ENCODE measurements around the gene P4HB. TPM values are rescaled to one million over a fixed set of nuclear protein-coding genes. Genes with fewer than 3 reads are reported as not detected.

P4HB gene
- total RNA-seq, 2 experiments from 2014 or later: 223 to 233 TPM

DNA sequence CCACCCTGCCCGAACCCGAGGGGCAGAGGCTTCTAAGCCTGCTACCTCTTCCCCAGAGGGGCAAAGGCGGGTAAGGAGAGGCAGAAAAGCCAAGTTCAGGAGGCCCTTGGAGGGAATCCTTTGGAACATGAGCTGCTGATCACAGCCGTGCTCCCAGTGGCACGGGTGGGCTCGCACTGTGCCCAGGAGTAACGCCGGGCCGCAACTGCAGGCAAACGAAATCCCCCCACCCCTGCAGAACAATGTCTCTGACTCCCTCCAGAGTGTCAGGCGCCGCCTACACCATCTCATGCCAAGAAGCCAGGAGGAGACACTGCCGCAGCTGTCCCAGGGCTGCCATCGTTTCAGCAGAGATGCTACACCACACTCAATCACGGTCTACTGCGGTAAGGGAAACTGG, 8.9 kb downstream of the P4HB start:
- H3K27ac ChIP-seq (ENCODE audit: low read depth in 1 of 2, low read length in 2 of 2): no peak overlapping the region
- H3K36me3 ChIP-seq (ENCODE audit: insufficient read depth, low read length): peaks cover 65% of the 10 kb centered on the region
- CTCF ChIA-PET: no interaction called here
- H3K9me3 Mint-ChIP-seq: no peaks in the 10 kb centered on the region
- no peak overlapping the region for H3K4me3 ChIP-seq (ENCODE audit: low read length)
- no peaks in the 10 kb centered on the region for H3K27me3 Mint-ChIP-seq
- TF ChIP-seq, protein P1, sequence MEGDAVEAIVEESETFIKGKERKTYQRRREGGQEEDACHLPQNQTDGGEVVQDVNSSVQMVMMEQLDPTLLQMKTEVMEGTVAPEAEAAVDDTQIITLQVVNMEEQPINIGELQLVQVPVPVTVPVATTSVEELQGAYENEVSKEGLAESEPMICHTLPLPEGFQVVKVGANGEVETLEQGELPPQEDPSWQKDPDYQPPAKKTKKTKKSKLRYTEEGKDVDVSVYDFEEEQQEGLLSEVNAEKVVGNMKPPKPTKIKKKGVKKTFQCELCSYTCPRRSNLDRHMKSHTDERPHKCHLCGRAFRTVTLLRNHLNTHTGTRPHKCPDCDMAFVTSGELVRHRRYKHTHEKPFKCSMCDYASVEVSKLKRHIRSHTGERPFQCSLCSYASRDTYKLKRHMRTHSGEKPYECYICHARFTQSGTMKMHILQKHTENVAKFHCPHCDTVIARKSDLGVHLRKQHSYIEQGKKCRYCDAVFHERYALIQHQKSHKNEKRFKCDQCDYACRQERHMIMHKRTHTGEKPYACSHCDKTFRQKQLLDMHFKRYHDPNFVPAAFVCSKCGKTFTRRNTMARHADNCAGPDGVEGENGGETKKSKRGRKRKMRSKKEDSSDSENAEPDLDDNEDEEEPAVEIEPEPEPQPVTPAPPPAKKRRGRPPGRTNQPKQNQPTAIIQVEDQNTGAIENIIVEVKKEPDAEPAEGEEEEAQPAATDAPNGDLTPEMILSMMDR (IDR thresholded peaks at IDR 0.05): no peak
- H3K4me3 Mint-ChIP-seq: no peak overlapping the region
- no peaks in the 10 kb centered on the region for H3K4me1 ChIP-seq (ENCODE audit: insufficient read depth, low read length)
- DNase-seq (peak in 1 of 14 experiments; percentile 16), ATAC-seq (ENCODE audit: poor library complexity) (no peak)
- POLR2A ChIA-PET: no interaction called here
- H3K4me1 Mint-ChIP-seq (ENCODE audit: low read depth): no peaks in the 10 kb centered on the region
- intact Hi-C loops (cut with DNase I, micrococcal nuclease): no loop called here
- no peaks in the 10 kb centered on the region for H3K27me3 ChIP-seq (ENCODE audit: control insufficient read depth in 1 of 2, insufficient read depth in 2 of 2, low read length in 2 of 2)
- H3K27ac Mint-ChIP-seq: no peak overlapping the region
- H3K9me3 ChIP-seq (ENCODE audit: control insufficient read depth in 1 of 2, insufficient read depth in 1 of 2, low read length in 2 of 2): peaks cover 0 to 2% of the 10 kb centered on the region in 2 experiments
- peaks cover 47% of the 10 kb centered on the region for H3K36me3 Mint-ChIP-seq (ENCODE audit: low read depth)

DNA sequence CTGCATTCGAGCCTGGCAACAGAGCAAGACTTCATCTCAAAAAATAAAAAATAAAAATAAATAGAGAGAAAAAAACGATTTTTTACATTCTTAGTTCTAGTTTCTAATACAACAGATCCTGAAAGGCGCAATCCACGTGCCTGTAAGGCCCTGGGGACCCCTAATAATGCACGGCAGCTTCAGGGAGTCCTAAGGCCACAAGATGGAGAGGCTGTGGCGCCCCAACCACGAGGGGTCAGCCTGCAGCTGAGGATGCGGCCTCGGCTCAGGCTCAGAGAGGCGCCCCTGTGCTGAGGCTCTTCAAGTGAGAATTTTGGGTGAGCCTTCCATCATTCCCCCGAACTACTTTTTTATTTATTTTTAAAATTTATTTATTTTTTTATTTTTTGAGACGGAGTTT, 10.9 kb downstream of the P4HB start:
- Mint-ChIP-seq H3K4me3 (no peak overlapping the region), H3K36me3 (ENCODE audit: low read depth) (peaks cover 46% of the 10 kb centered on the region), H3K4me1 (ENCODE audit: low read depth) (no peaks in the 10 kb centered on the region), H3K27me3 (no peaks in the 10 kb centered on the region), H3K27ac (no peak overlapping the region), H3K9me3 (no peaks in the 10 kb centered on the region)
- ATAC-seq (ENCODE audit: poor library complexity) (no peak), DNase-seq (no peak)
- TF ChIP-seq, protein P1 (IDR thresholded peaks at IDR 0.05): no peak
- Histone ChIP-seq H3K27ac (ENCODE audit: low read depth in 1 of 2, low read length in 2 of 2) (no peak overlapping the region), H3K9me3 (ENCODE audit: control insufficient read depth in 1 of 2, insufficient read depth in 1 of 2, low read length in 2 of 2) (peaks cover 0 to 4% of the 10 kb centered on the region in 2 experiments), H3K4me3 (ENCODE audit: low read length) (no peak overlapping the region), H3K27me3 (ENCODE audit: control insufficient read depth in 1 of 2, insufficient read depth in 2 of 2, low read length in 2 of 2) (no peaks in the 10 kb centered on the region), H3K36me3 (ENCODE audit: insufficient read depth, low read length) (peaks cover 67% of the 10 kb centered on the region), H3K4me1 (ENCODE audit: insufficient read depth, low read length) (no peaks in the 10 kb centered on the region)
- intact Hi-C loops (cut with DNase I, micrococcal nuclease): no loop called here
- POLR2A ChIA-PET: no interaction called here
- CTCF ChIA-PET: no interaction called here

DNA sequence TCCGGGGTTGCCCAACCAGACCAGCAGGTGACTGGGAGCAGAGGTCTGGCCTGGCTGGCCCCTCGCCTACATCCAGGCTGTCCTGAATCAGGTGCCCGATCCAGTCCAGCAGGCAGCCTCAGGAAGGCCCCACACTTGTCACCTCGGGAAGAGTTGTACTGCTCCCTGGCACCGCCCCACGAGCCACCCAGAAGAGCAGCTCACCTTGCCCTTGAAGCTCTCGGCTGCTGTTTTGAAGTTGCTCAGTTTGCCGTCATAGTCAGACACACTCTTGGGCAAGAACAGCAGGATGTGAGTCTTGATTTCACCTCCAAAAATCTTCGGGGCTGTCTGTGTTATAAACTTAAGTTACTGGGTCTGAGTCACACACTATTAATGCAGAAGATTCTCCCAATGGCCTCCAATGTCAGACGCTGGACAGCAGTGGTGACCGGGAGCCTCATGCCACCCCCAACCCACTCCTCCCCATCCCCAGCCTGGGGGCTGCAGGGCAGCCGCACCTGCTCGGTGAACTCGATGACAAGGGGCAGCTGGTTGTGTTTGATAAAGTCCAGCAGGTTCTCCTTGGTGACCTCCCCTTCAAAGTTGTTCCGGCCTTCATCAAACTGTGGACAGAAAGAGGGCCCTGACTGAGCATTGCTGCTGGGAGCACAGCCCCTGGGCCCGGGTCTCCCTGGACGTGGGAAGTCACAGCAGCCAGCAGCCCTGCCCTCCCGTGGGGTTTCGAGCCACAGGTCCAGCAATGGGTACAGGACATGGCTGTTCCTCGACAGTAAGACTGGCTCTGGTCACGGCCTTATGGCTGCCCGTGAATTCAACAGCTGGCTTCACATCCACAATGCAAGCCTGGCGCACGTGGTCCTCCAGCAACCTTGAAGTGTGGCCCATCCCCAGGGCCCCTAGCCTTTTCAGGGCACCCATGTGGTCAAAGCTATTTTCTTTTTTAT, 13.3 kb downstream of the P4HB start:
- H3K4me1 ChIP-seq (ENCODE audit: insufficient read depth, low read length): no peaks in the 10 kb centered on the region
- H3K4me1 Mint-ChIP-seq (ENCODE audit: low read depth): no peaks in the 10 kb centered on the region
- no peak overlapping the region for H3K4me3 ChIP-seq (ENCODE audit: low read length)
- ChIA-PET CTCF (no interaction called here), POLR2A (interaction anchor here (0.5 kb wide), 1 partner anchor 180 kb away, joined by 3 read pairs; the partner anchor contains the start of gene CCDC137)
- H3K36me3 Mint-ChIP-seq (ENCODE audit: low read depth): peaks cover 39% of the 10 kb centered on the region
- peaks cover 64% of the 10 kb centered on the region for H3K36me3 ChIP-seq (ENCODE audit: insufficient read depth, low read length)
- peaks cover 0 to 16% of the 10 kb centered on the region in 2 experiments for H3K9me3 ChIP-seq (ENCODE audit: control insufficient read depth in 1 of 2, insufficient read depth in 1 of 2, low read length in 2 of 2)
- H3K9me3 Mint-ChIP-seq: no peaks in the 10 kb centered on the region
- H3K27me3 Mint-ChIP-seq: no peaks in the 10 kb centered on the region
- no peak overlapping the region for H3K4me3 Mint-ChIP-seq
- no peaks in the 10 kb centered on the region for H3K27me3 ChIP-seq (ENCODE audit: control insufficient read depth in 1 of 2, insufficient read depth in 2 of 2, low read length in 2 of 2)
- no peak overlapping the region for H3K27ac ChIP-seq (ENCODE audit: low read depth in 1 of 2, low read length in 2 of 2)
- intact Hi-C loops (cut with DNase I, micrococcal nuclease): no loop called here
- TF ChIP-seq, protein P1 (IDR thresholded peaks at IDR 0.05): no peak
- no peak overlapping the region for H3K27ac Mint-ChIP-seq
- ATAC-seq (ENCODE audit: poor library complexity) (no peak), DNase-seq (no peak)

Measured in CD4-positive, alpha-beta T cell (primary cell).